DND-41 (cell line): ENCODE measurements around the gene EML6.

Experiments used
- EZH2 ChIP-seq: IDR thresholded peaks from 3 replicates; pipeline ENCODE4 v1.6.1; 2012; ENCODE audit warnings: borderline replicate concordance, low read depth, mild to moderate bottlenecking, moderate library complexity, low read length, inconsistent platforms; ENCODE audit not compliant: severe bottlenecking
- TF ChIP-seq, protein P1 (sequence below): IDR thresholded peaks from 2 replicates; pipeline ENCODE4 v1.5.1; 2012; ENCODE audit warnings: borderline replicate concordance, low read length, moderate library complexity, mild to moderate bottlenecking; ENCODE audit not compliant: poor library complexity, severe bottlenecking; ENCODE audit errors: extremely low read depth

DNA sequence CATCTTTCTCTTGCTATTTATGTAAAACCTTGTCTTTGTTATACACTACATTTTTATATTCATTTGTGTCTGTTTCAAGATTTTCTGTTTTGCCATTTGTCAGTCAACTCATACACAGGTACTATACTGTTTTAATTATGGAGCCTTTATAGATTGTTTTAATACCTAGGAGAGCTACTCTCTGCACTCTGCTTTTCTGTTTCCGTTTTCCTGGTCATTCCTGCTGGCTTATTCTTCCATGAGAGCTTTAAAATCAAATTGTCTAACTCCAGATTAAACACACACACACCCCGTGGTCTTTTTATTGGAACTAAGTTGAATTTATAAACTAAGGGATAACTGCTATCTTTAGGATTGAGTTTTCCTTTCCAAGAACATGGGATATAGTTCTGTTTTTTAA is 165.6 kb downstream of the EML6 start:
- TF ChIP-seq, protein P1, sequence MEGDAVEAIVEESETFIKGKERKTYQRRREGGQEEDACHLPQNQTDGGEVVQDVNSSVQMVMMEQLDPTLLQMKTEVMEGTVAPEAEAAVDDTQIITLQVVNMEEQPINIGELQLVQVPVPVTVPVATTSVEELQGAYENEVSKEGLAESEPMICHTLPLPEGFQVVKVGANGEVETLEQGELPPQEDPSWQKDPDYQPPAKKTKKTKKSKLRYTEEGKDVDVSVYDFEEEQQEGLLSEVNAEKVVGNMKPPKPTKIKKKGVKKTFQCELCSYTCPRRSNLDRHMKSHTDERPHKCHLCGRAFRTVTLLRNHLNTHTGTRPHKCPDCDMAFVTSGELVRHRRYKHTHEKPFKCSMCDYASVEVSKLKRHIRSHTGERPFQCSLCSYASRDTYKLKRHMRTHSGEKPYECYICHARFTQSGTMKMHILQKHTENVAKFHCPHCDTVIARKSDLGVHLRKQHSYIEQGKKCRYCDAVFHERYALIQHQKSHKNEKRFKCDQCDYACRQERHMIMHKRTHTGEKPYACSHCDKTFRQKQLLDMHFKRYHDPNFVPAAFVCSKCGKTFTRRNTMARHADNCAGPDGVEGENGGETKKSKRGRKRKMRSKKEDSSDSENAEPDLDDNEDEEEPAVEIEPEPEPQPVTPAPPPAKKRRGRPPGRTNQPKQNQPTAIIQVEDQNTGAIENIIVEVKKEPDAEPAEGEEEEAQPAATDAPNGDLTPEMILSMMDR: no peak
- TF ChIP-seq EZH2: no peak
